SK-N-MC (cell line): ENCODE data around the gene CELF2.

Source experiments
- EZH2 ChIP-seq: fragments of 200-600 bp; sonication (generic); IDR thresholded peaks from one replicate; pipeline ENCODE4 v1.6.1; 2017; ENCODE audit warnings: antibody characterized with exemption
- POLR2AphosphoS5 ChIP-seq: IDR thresholded peaks from 2 replicates; pipeline ENCODE4 v1.6.1; 2012; ENCODE audit warnings: mild to moderate bottlenecking, low read depth, low read length, borderline replicate concordance

DNA sequence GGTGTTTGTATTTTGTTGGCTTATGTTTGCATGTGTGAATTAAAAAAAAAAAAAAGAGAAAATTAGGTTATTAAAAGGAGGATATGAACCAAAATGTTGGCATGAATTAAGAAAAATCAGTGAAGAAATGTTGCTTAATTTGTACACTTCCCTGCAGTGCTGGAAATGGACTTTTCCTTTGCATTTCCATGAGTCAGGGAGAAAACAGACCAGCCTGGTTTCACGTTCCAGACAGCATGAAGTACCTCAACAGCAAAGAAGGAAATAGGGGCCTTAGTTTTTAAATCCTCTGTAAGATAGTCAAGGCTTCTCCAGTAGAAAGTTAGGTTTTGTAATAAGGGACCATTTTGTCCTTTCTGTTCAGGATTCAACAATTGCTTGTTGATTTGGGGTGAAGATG, 159.7 kb downstream of the CELF2 start:
- TF ChIP-seq POLR2AphosphoS5 = no peak
- TF ChIP-seq EZH2 = no peak
